GM18870 (cell line): ENCODE measurements around the gene CCDC74A.
"Not testable (repeated sequence)": the region's sequence is repeated elsewhere in the genome, so short reads cannot be mapped to it uniquely, and the experiment has no call there.

ENCODE experiments used
- ATAC-seq: cut with Tn5 transposase; IDR thresholded peaks from one replicate; pipeline ENCODE4 v1.9.1; 2021; ENCODE audit warnings: moderate library complexity; ENCODE audit not compliant: unreplicated experiment

CCDC74A gene

GRCh38 chr2:131552871-131553270, 25.2 kb downstream of the CCDC74A start:
- no peak for ATAC-seq

DNA sequence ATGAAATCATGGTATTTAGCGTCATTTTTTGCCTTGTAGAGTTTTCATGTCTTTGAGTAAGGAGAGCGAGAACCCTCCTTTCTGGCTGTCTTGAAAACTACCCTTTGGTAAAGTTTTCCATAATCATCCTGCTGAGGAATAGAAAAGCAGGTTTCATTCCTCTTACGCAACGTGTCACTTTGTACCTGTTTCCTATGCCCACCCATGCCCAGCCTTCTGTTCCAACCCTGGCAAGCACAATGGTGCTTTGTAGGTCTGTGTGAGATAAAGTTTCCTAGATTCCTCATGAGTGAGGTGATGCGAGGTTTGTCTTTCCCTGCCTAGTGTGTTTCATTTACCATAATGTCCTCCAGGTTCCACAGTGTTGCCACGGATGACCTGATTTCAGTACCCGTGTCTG, 29.3 kb downstream of the CCDC74A start:
- no peak for ATAC-seq

GRCh38 chr2:131557558-131558321, 30.1 kb downstream of the CCDC74A start:
- ATAC-seq = peak; percentile 84

DNA sequence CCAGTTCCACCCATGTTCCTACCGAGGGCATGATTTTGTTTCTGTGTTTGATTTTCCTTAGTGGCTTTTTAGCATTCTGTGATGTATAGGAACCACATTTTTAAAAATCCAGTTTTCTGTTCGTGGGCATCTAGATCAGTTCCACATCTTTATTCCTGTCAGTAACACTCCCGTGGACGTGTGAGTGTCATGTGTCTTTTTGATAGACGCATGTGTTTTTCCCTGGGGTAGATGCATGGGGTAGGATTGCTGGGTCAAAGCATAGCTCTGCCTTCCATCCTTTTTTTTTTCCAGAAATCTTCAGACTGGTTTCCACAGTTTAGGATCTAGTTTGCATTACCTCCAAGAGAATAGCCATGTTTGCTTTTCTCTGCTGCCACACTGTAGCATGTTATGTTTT, 38.7 kb downstream of the CCDC74A start:
- ATAC-seq = no peak

GRCh38 chr2:131567891-131568290, 40.2 kb downstream of the CCDC74A start:
- no peak for ATAC-seq

GRCh38 chr2:131568401-131568800, 40.7 kb downstream of the CCDC74A start:
- not testable (repeated sequence) for ATAC-seq

- ATAC-seq = no peak
Measured at GRCh38 chr2:131572175-131572574, 44.5 kb downstream of the CCDC74A start.

DNA sequence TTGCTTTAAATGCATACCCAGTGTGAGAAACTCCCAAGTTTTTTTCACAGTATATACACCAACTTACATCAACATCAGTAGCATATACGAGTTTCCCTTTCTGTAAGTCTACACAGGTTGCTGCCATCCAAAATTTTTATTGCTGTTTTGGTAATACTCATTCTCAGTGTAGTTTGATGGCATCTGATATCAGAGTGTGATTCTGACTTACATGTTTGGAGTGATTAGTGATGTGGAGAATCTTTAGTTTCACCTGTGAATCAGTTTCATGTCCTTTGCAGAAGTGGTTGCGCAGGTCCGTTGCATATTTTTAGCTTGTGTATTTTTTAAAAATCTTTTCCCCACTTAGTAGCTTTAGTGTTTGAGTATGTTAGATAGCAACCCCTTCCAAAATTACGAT, 50.1 kb downstream of the CCDC74A start:
- no peak for ATAC-seq

DNA sequence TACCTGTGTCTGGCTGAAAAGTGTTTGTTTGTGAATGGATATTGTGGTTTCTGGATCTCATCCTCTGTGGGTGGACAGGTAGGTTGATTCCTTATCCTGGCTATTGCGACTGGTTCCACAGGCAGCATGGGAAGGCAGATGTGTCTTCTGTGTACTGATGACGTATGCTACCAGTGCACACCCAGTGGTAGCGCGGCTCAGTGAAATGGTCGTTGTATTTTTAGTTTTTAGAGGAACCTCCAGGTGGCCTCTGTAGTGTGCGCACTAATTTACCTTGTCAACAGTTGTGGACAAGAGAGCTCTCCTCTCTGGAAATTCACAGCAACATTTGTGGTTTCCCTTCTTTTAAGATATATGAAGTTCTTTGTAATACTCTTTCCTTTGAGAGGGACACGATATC, 52.5 kb downstream of the CCDC74A start:
- no peak for ATAC-seq
